HepG2 (cell line): ENCODE data around the gene AADACL4. TPM values are rescaled to one million over a fixed set of nuclear protein-coding genes. Genes with fewer than 3 reads are reported as not detected.

Source experiments
- AKNA ChIP-seq: sonication (generic); formaldehyde crosslinking; IDR thresholded peaks from 2 replicates; pipeline ENCODE4 v1.4.0; 2020; ENCODE audit warnings: missing genetic modification reagents, borderline replicate concordance
- BRF2 ChIP-seq: sonication (generic); formaldehyde crosslinking; IDR thresholded peaks from 2 replicates; pipeline ENCODE4 v1.8.1; 2022; ENCODE audit warnings: mild to moderate bottlenecking, missing genetic modification reagents
- CHCHD3 ChIP-seq: sonication (generic); formaldehyde crosslinking; IDR thresholded peaks from 2 replicates; pipeline ENCODE4 v1.8.0; 2022; ENCODE audit warnings: mild to moderate bottlenecking, missing genetic modification reagents, moderate library complexity
- EEA1 ChIP-seq: sonication (generic); formaldehyde crosslinking; IDR thresholded peaks from 2 replicates; pipeline ENCODE4 v1.5.1; 2020; ENCODE audit warnings: mild to moderate bottlenecking, missing genetic modification reagents, borderline replicate concordance
- EZH2 ChIP-seq: conservative IDR thresholded peaks from 2 replicates; pipeline ENCODE4 v1.6.1; 2012; ENCODE audit warnings: mild to moderate bottlenecking, low read depth, low read length, moderate library complexity
- HMGA1 ChIP-seq: sonication (generic); formaldehyde crosslinking; conservative IDR thresholded peaks from 2 replicates; pipeline ENCODE4 v1.4.0; 2020; ENCODE audit warnings: missing genetic modification reagents
- NKX3-1 ChIP-seq: sonication (generic); formaldehyde crosslinking; IDR thresholded peaks from 2 replicates; pipeline ENCODE4 v1.5.0; 2020; ENCODE audit warnings: missing genetic modification reagents
- SALL1 ChIP-seq: sonication (generic); formaldehyde crosslinking; IDR thresholded peaks from 2 replicates; pipeline ENCODE4 v1.8.0; 2022; ENCODE audit warnings: mild to moderate bottlenecking, missing genetic modification reagents
- ZFP41 ChIP-seq: sonication (generic); formaldehyde crosslinking; IDR thresholded peaks from 2 replicates; pipeline ENCODE4 v1.4.0; 2020; ENCODE audit warnings: mild to moderate bottlenecking, missing genetic modification reagents, borderline replicate concordance
- ZKSCAN5 ChIP-seq: sonication (generic); formaldehyde crosslinking; IDR thresholded peaks from 2 replicates; pipeline ENCODE4 v1.5.1; 2020; ENCODE audit warnings: mild to moderate bottlenecking, missing genetic modification reagents
- ZNF253 ChIP-seq: sonication (generic); formaldehyde crosslinking; IDR thresholded peaks from 2 replicates; pipeline ENCODE4 v1.8.0; 2022; ENCODE audit warnings: mild to moderate bottlenecking, missing genetic modification reagents, borderline replicate concordance
- ZNF335 ChIP-seq: sonication (generic); formaldehyde crosslinking; IDR thresholded peaks from 2 replicates; pipeline ENCODE4 v1.4.0; 2020; ENCODE audit warnings: missing genetic modification reagents
- ZNF468 ChIP-seq: sonication (generic); formaldehyde crosslinking; IDR thresholded peaks from 2 replicates; pipeline ENCODE4 v1.8.0; 2022; ENCODE audit warnings: mild to moderate bottlenecking, moderate library complexity, missing genetic modification reagents
- ZNF713 ChIP-seq: sonication (generic); formaldehyde crosslinking; IDR thresholded peaks from 2 replicates; pipeline ENCODE4 v1.4.0; 2020; ENCODE audit warnings: mild to moderate bottlenecking, missing genetic modification reagents
- ZNF761 ChIP-seq: sonication (generic); formaldehyde crosslinking; conservative IDR thresholded peaks from 2 replicates; pipeline ENCODE4 v1.4.0; 2020; ENCODE audit warnings: mild to moderate bottlenecking, missing genetic modification reagents
- ZNF850 ChIP-seq: sonication (generic); formaldehyde crosslinking; conservative IDR thresholded peaks from 2 replicates; pipeline ENCODE4 v1.9.0; 2021; ENCODE audit warnings: mild to moderate bottlenecking, missing genetic modification reagents
- polyA plus RNA-seq, 8 experiments: library from polyadenylated mRNA; depleted of rRNA in 3 of 8; stranded (reverse) in 7 of 8; unstranded in 1 of 8; fragments of >200 nt; fragmentation: Illumina TruSeq in 4 of 8; extraction: Trizol in 4 of 8; gene quantifications; 2 replicates each; pipeline versions ENCODE4 v1.2.1 to v1.2.3, GENCODE V29; 2011 to 2016; ENCODE audit warnings: low read depth in 4 of 8, missing spikeins in 1 of 8, mixed read lengths in 1 of 8; ENCODE audit not compliant: insufficient read depth in 1 of 8
- total RNA-seq, 5 experiments: library from RNA; depleted of rRNA; stranded (reverse); fragments of >200 nt; fragmentation: Illumina TruSeq; extraction: Trizol; gene quantifications; 2 replicates each; pipeline ENCODE4 v1.2.3, GENCODE V29; 2016; ENCODE audit warnings: low read depth in 1 of 5
- TF ChIP-seq, protein P1 (sequence below): IDR thresholded peaks from 2 replicates; pipeline ENCODE4 v1.6.1; 2012; ENCODE audit warnings: low read depth, low read length, improper control_type of control experiment
- TF ChIP-seq, protein P2 (sequence below): sonication (generic); formaldehyde crosslinking; IDR thresholded peaks from 2 replicates; pipeline ENCODE4 v1.5.0; 2020; ENCODE audit warnings: mild to moderate bottlenecking, missing genetic modification reagents, borderline replicate concordance

The AADACL4 gene
- total and polyA plus RNA-seq, 2 of the 13 experiments (the other 11 are each of a cell fraction or from before 2014, with no cell fraction given), result not detected

DNA sequence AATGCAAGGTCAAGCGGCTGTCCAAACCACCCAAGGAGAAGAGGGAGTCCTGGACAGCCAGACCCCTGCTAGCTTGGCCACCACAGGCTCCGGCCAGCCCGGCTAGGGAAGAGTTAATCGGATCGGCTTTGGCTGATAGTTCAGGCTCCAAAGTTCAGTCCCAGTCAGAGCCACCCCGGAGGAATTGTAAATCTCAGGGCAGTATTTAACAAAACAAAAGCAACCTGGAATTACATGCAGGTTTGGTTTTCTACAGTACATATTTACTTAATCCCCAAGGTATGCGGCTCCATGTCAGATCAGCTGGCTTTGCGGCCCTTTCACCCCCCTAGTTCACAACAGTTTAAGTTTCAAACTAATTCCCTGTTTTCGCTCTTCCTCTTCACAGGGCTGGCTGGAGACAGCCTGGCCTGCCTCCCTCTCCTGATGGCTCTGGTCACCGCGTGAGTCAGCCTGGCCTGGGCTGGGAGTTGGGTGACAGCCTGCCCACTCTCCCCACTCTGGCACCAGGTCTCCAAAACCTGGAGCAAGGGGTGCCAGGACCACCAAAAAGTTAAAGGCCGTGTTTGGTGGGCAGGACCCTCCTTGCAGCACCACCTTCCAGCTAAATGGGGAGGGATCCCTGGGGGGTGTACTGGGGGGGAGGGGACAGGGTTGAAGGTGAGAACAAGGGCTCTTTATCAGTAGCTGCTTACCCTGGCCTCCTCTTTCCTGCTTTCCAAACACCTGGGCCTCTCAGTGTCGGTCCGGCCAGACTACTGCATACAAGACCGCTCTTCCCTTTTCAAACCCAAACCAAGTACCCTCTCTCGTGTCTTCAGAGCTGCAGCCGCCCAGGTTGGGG is 27.8 kb upstream of the AADACL4 start (continued):
- TF ChIP-seq ZKSCAN5 (CRISPR knock-in tag), result no peak; the same call in 1 of the 2 replicates
- TF ChIP-seq EZH2, result no peak
- TF ChIP-seq SALL1 (CRISPR knock-in tag), result peak; percentile 73
- TF ChIP-seq ZNF253 (CRISPR knock-in tag), result no peak
- TF ChIP-seq, protein P1, sequence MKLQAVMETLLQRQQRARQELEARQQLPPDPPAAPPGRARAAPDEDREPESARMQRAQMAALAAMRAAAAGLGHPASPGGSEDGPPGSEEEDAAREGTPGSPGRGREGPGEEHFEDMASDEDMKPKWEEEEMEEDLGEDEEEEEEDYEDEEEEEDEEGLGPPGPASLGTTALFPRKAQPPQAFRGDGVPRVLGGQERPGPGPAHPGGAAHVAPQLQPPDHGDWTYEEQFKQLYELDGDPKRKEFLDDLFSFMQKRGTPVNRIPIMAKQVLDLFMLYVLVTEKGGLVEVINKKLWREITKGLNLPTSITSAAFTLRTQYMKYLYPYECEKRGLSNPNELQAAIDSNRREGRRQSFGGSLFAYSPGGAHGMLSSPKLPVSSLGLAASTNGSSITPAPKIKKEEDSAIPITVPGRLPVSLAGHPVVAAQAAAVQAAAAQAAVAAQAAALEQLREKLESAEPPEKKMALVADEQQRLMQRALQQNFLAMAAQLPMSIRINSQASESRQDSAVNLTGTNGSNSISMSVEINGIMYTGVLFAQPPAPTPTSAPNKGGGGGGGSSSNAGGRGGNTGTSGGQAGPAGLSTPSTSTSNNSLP, result peak; percentile 53; the same call in 1 of the 2 replicates
- TF ChIP-seq ZNF850 (CRISPR knock-in tag), result no peak
- TF ChIP-seq NKX3-1 (CRISPR knock-in tag), result 0 out of 2 replicates have a peak, but pooled peaks have one; percentile 50
- TF ChIP-seq ZNF468, result no peak
- TF ChIP-seq, protein P2, sequence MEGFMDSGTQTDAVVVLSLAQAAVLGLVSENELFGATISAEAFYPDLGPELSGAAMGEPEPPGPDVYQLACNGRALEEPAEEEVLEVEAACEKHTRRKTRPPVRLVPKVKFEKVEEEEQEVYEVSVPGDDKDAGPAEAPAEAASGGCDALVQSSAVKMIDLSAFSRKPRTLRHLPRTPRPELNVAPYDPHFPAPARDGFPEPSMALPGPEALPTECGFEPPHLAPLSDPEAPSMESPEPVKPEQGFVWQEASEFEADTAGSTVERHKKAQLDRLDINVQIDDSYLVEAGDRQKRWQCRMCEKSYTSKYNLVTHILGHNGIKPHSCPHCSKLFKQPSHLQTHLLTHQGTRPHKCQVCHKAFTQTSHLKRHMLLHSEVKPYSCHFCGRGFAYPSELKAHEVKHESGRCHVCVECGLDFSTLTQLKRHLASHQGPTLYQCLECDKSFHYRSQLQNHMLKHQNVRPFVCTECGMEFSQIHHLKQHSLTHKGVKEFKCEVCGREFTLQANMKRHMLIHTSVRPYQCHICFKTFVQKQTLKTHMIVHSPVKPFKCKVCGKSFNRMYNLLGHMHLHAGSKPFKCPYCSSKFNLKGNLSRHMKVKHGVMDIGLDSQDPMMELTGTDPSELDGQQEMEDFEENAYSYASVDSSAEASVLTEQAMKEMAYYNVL (CRISPR knock-in tag), result peak; percentile 66; the same call in 1 of the 2 replicates
- TF ChIP-seq BRF2 (CRISPR knock-in tag), result peak; percentile 52; the same call in 1 of the 2 replicates
- TF ChIP-seq EEA1 (CRISPR knock-in tag), result no peak
- no peak for TF ChIP-seq CHCHD3 (CRISPR knock-in tag)
- TF ChIP-seq ZFP41 (CRISPR knock-in tag), result no peak
- no peak for TF ChIP-seq ZNF713 (CRISPR knock-in tag)
- TF ChIP-seq HMGA1, result no peak
- no peak for TF ChIP-seq ZNF335 (CRISPR knock-in tag)
- TF ChIP-seq AKNA (CRISPR knock-in tag), result no peak
- no peak for TF ChIP-seq ZNF761
